ENCODE measurements around the gene CFAP100. TPM values are rescaled to one million over a fixed set of nuclear protein-coding genes. Genes with fewer than 3 reads are reported as not detected.

CFAP100 gene
- total RNA-seq, 1 donor from 2014 or later, result not detected

- H3K9me3 Mint-ChIP-seq (ENCODE audit: unreplicated experiment), result peaks cover 2% of the 10 kb centered on the region
- H3K4me3 Mint-ChIP-seq (ENCODE audit: unreplicated experiment), result no peak overlapping the region
- no peaks in the 10 kb centered on the region for H3K79me2 ChIP-seq (ENCODE audit: insufficient read depth, low read length)
- H3K27me3 ChIP-seq (ENCODE audit: insufficient read depth, low read length), result peaks cover 7% of the 10 kb centered on the region
- no peak overlapping the region for H3K4me2 ChIP-seq (ENCODE audit: low read length)
- H3K4me1 Mint-ChIP-seq (ENCODE audit: low read depth, unreplicated experiment), result no peaks in the 10 kb centered on the region
- no peak overlapping the region for H3K9ac ChIP-seq (ENCODE audit: low read length)
- H3K27me3 Mint-ChIP-seq (ENCODE audit: low read depth, unreplicated experiment), result peaks cover 33% of the 10 kb centered on the region
- H3K9me3 ChIP-seq (ENCODE audit: insufficient read depth, low read depth, low read length), result no peaks in the 10 kb centered on the region
- DNase-seq (ENCODE audit: low read depth) (no peak), FAIRE-seq (no peak)
- no peak overlapping the region for H2AFZ ChIP-seq (ENCODE audit: low read depth, low read length)
- no peak for TF ChIP-seq CTCF (IDR thresholded peaks at IDR 0.05; ENCODE audit: insufficient read depth, low read depth, low read length)
- no peak for TF ChIP-seq EZH2 (IDR thresholded peaks at IDR 0.05; ENCODE audit: insufficient read depth, low read length)
- peaks cover 4% of the 10 kb centered on the region for H3K36me3 Mint-ChIP-seq (ENCODE audit: low read depth, unreplicated experiment)
- H3K4me1 ChIP-seq (ENCODE audit: insufficient read depth, low read length), result no peaks in the 10 kb centered on the region
- H3K36me3 ChIP-seq (ENCODE audit: insufficient read depth, low read length), result no peaks in the 10 kb centered on the region
- H3K4me3 ChIP-seq (ENCODE audit: insufficient read depth, low read depth, low read length), result no peak overlapping the region
- no peaks in the 10 kb centered on the region for H4K20me1 ChIP-seq (ENCODE audit: insufficient read depth, low read length)
- H3K27ac ChIP-seq (ENCODE audit: low read depth, low read length), result no peak overlapping the region
- H3K27ac Mint-ChIP-seq (ENCODE audit: unreplicated experiment), result no peak overlapping the region
These were observed 13.4 kb downstream of the CFAP100 start for GRCh38 chr3:126408099-126408498.

- no peak overlapping the region for H3K4me2 ChIP-seq (ENCODE audit: low read length)
- peaks cover 10% of the 10 kb centered on the region for H3K27me3 ChIP-seq (ENCODE audit: insufficient read depth, low read length)
- H3K4me3 ChIP-seq (ENCODE audit: insufficient read depth, low read depth, low read length), result no peak overlapping the region
- no peak for FAIRE-seq
- Mint-ChIP-seq H3K27me3 (ENCODE audit: low read depth, unreplicated experiment) (peaks cover 40% of the 10 kb centered on the region), H3K4me1 (ENCODE audit: low read depth, unreplicated experiment) (no peaks in the 10 kb centered on the region), H3K9me3 (ENCODE audit: unreplicated experiment) (peaks cover 2% of the 10 kb centered on the region), H3K27ac (ENCODE audit: unreplicated experiment) (no peak overlapping the region), H3K4me3 (ENCODE audit: unreplicated experiment) (no peak overlapping the region), H3K36me3 (ENCODE audit: low read depth, unreplicated experiment) (no peaks in the 10 kb centered on the region)
- no peak for DNase-seq (ENCODE audit: low read depth)
- H3K27ac ChIP-seq (ENCODE audit: low read depth, low read length), result no peak overlapping the region
- H3K36me3 ChIP-seq (ENCODE audit: insufficient read depth, low read length), result no peaks in the 10 kb centered on the region
- H3K79me2 ChIP-seq (ENCODE audit: insufficient read depth, low read length), result no peaks in the 10 kb centered on the region
- no peaks in the 10 kb centered on the region for H3K9me3 ChIP-seq (ENCODE audit: insufficient read depth, low read depth, low read length)
- H4K20me1 ChIP-seq (ENCODE audit: insufficient read depth, low read length), result no peaks in the 10 kb centered on the region
- no peak overlapping the region for H3K9ac ChIP-seq (ENCODE audit: low read length)
- H2AFZ ChIP-seq (ENCODE audit: low read depth, low read length), result no peak overlapping the region
- no peaks in the 10 kb centered on the region for H3K4me1 ChIP-seq (ENCODE audit: insufficient read depth, low read length)
- no peak for TF ChIP-seq EZH2 (IDR thresholded peaks at IDR 0.05; ENCODE audit: insufficient read depth, low read length)
- TF ChIP-seq CTCF (IDR thresholded peaks at IDR 0.05; ENCODE audit: insufficient read depth, low read depth, low read length), result no peak
These were observed 18.4 kb downstream of the CFAP100 start for GRCh38 chr3:126412841-126413692.

GRCh38 chr3:126413693-126414080 lies 19.0 kb downstream of the CFAP100 start:
- Histone ChIP-seq H3K9me3 (ENCODE audit: insufficient read depth, low read depth, low read length) (no peaks in the 10 kb centered on the region), H3K9ac (ENCODE audit: low read length) (no peak overlapping the region), H3K27ac (ENCODE audit: low read depth, low read length) (no peak overlapping the region), H3K27me3 (ENCODE audit: insufficient read depth, low read length) (peaks cover 10% of the 10 kb centered on the region), H3K4me3 (ENCODE audit: insufficient read depth, low read depth, low read length) (no peak overlapping the region), H3K79me2 (ENCODE audit: insufficient read depth, low read length) (no peaks in the 10 kb centered on the region), H3K4me1 (ENCODE audit: insufficient read depth, low read length) (no peaks in the 10 kb centered on the region), H4K20me1 (ENCODE audit: insufficient read depth, low read length) (no peaks in the 10 kb centered on the region), H2AFZ (ENCODE audit: low read depth, low read length) (no peak overlapping the region), H3K36me3 (ENCODE audit: insufficient read depth, low read length) (no peaks in the 10 kb centered on the region), H3K4me2 (ENCODE audit: low read length) (no peak overlapping the region)
- Mint-ChIP-seq H3K9me3 (ENCODE audit: unreplicated experiment) (peaks cover 2% of the 10 kb centered on the region), H3K27me3 (ENCODE audit: low read depth, unreplicated experiment) (peaks cover 40% of the 10 kb centered on the region), H3K36me3 (ENCODE audit: low read depth, unreplicated experiment) (no peaks in the 10 kb centered on the region), H3K4me3 (ENCODE audit: unreplicated experiment) (no peak overlapping the region), H3K4me1 (ENCODE audit: low read depth, unreplicated experiment) (no peaks in the 10 kb centered on the region), H3K27ac (ENCODE audit: unreplicated experiment) (no peak overlapping the region)
- TF ChIP-seq EZH2 (IDR thresholded peaks at IDR 0.05; ENCODE audit: insufficient read depth, low read length) (no peak), CTCF (IDR thresholded peaks at IDR 0.05; ENCODE audit: insufficient read depth, low read depth, low read length) (no peak)
- DNase-seq (ENCODE audit: low read depth) (no peak), FAIRE-seq (no peak)
